OCI-LY3 (cell line): Measurements from ENCODE around the gene CEP41.

Experiments used
- H2AFZ ChIP-seq: fragments of 200-600, 300-600 bp; shearing (Covaris generic); 2 replicates; pipeline ENCODE4 v1.6.0; 2014; ENCODE audit warnings: antibody characterized with exemption, low read depth, low read length
- H3K27ac ChIP-seq: fragments of 200-600, 300-600 bp; sonication (generic); 2 replicates; pipeline ENCODE4 v1.5.1; 2014; ENCODE audit warnings: mild to moderate bottlenecking, low read length, moderate library complexity, mixed read lengths
- H3K27me3 ChIP-seq: fragments of 200-600, 300-600 bp; sonication (generic); 2 replicates; pipeline ENCODE4 v1.6.1; 2014; ENCODE audit warnings: low read depth, low read length, mixed read lengths
- H3K36me3 ChIP-seq: fragments of 200-600, 300-600 bp; sonication (generic); replicated peaks from 2 replicates; pipeline ENCODE3; 2014; ENCODE audit warnings: low read depth, low read length, mixed read lengths
- H3K4me1 ChIP-seq: fragments of 300-600, 200-600 bp; sonication (generic); 2 replicates; pipeline ENCODE4 v1.6.1; 2014; ENCODE audit warnings: low read length, mixed read lengths
- H3K4me2 ChIP-seq: fragments of 200-600, 300-600 bp; sonication (generic); 2 replicates; pipeline ENCODE4 v1.6.1; 2014; ENCODE audit warnings: low read length, mixed read lengths
- H3K4me3 ChIP-seq: fragments of 300-600, 200-600 bp; sonication (generic); 2 replicates; pipeline ENCODE4 v1.5.1; 2014; ENCODE audit warnings: antibody characterized with exemption, mild to moderate bottlenecking, low read length, moderate library complexity
- H3K79me2 ChIP-seq: fragments of 300-600, 200-600 bp; shearing (Covaris generic); 2 replicates; pipeline ENCODE4 v1.6.1; 2014; ENCODE audit warnings: mild to moderate bottlenecking, low read length, mixed read lengths
- H3K9ac ChIP-seq: fragments of 300-600, 200-600 bp; shearing (Covaris generic); 2 replicates; pipeline ENCODE4 v1.6.0; 2014; ENCODE audit warnings: mild to moderate bottlenecking, low read length, moderate library complexity
- H3K9me3 ChIP-seq: fragments of 200-600, 300-600 bp; shearing (Covaris generic); 2 replicates; pipeline ENCODE4 v1.6.1; 2014; ENCODE audit warnings: low read length, mixed read lengths; ENCODE audit not compliant: insufficient read depth
- H4K20me1 ChIP-seq: fragments of 200-600, 300-600 bp; sonication (generic); 2 replicates; pipeline ENCODE4 v1.6.1; 2016; ENCODE audit warnings: low read length, mixed read lengths; ENCODE audit not compliant: insufficient read depth
- EZH2phosphoT487 ChIP-seq: fragments of 200-600 bp; shearing (Covaris generic); IDR thresholded peaks from 2 replicates; pipeline ENCODE4 v1.6.1; 2018; ENCODE audit warnings: antibody characterized with exemption, mixed run types, low read depth
- TF ChIP-seq, protein P1 (sequence below): fragments of 200-600, 300-600 bp; sonication (generic); IDR thresholded peaks from 2 replicates; pipeline ENCODE4 v1.5.1; 2014; ENCODE audit warnings: antibody characterized with exemption, low read length, low read depth

Gene CEP41

GRCh38 chr7:130386876-130387275, 53.9 kb downstream of the CEP41 start:
- Histone ChIP-seq H4K20me1 (no peaks in the 10 kb centered on the region), H3K36me3 (no peaks in the 10 kb centered on the region), H2AFZ (no peak overlapping the region), H3K9me3 (no peaks in the 10 kb centered on the region), H3K9ac (no peak overlapping the region), H3K4me3 (no peak overlapping the region), H3K4me1 (no peaks in the 10 kb centered on the region), H3K27ac (no peak overlapping the region), H3K4me2 (no peak overlapping the region), H3K79me2 (no peaks in the 10 kb centered on the region), H3K27me3 (no peaks in the 10 kb centered on the region)
- TF ChIP-seq, protein P1, sequence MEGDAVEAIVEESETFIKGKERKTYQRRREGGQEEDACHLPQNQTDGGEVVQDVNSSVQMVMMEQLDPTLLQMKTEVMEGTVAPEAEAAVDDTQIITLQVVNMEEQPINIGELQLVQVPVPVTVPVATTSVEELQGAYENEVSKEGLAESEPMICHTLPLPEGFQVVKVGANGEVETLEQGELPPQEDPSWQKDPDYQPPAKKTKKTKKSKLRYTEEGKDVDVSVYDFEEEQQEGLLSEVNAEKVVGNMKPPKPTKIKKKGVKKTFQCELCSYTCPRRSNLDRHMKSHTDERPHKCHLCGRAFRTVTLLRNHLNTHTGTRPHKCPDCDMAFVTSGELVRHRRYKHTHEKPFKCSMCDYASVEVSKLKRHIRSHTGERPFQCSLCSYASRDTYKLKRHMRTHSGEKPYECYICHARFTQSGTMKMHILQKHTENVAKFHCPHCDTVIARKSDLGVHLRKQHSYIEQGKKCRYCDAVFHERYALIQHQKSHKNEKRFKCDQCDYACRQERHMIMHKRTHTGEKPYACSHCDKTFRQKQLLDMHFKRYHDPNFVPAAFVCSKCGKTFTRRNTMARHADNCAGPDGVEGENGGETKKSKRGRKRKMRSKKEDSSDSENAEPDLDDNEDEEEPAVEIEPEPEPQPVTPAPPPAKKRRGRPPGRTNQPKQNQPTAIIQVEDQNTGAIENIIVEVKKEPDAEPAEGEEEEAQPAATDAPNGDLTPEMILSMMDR = no peak
- no peak for TF ChIP-seq EZH2phosphoT487

GRCh38 chr7:130385600-130386066, 55.2 kb downstream of the CEP41 start:
- Histone ChIP-seq H3K4me2 (no peak overlapping the region), H3K36me3 (no peaks in the 10 kb centered on the region), H3K27me3 (no peaks in the 10 kb centered on the region), H3K79me2 (no peaks in the 10 kb centered on the region), H3K27ac (no peak overlapping the region), H3K9ac (no peak overlapping the region), H4K20me1 (no peaks in the 10 kb centered on the region), H2AFZ (no peak overlapping the region), H3K4me1 (no peaks in the 10 kb centered on the region), H3K4me3 (no peak overlapping the region), H3K9me3 (no peaks in the 10 kb centered on the region)
- TF ChIP-seq, protein P1 = no peak
- TF ChIP-seq EZH2phosphoT487 = no peak

DNA sequence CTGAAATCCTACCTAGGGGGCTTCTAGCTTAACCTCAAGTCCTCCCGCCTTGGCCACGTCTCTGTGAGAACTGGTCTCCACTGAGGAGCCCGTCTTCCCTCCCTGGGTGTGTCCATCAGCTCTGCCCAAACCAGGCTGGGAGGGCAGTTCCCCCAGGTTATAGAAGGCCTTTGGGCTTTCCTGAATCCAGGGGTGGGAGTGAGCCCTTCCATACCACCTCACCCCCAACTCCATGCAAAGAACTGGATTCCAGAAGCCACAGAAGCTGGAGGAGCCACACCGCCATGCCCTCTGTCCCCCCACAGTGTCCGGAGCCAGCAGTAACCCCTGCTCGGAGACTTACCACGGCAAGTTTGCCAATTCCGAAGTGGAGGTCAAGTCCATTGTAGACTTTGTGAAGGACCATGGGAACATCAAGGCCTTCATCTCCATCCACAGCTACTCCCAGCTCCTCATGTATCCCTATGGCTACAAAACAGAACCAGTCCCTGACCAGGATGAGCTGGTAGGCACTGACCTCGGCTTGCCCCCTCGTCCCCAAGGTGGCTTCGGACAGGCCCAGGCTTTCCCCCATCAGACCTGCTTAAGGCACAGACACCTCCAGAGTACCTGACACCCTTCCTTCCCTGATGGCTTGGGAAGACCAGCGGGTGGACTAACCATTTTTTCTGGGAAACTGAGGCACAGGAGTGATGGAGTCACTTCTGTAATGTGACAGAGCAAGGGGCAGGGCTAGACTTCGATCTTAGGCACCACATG, 55.8 kb downstream of the CEP41 start:
- Histone ChIP-seq H4K20me1 (no peaks in the 10 kb centered on the region), H2AFZ (no peak overlapping the region), H3K9me3 (no peaks in the 10 kb centered on the region), H3K4me2 (no peak overlapping the region), H3K4me1 (no peaks in the 10 kb centered on the region), H3K9ac (no peak overlapping the region), H3K36me3 (no peaks in the 10 kb centered on the region), H3K27me3 (no peaks in the 10 kb centered on the region), H3K27ac (no peak overlapping the region), H3K4me3 (no peak overlapping the region), H3K79me2 (no peaks in the 10 kb centered on the region)
- TF ChIP-seq, protein P1 = no peak
- TF ChIP-seq EZH2phosphoT487 = no peak

DNA sequence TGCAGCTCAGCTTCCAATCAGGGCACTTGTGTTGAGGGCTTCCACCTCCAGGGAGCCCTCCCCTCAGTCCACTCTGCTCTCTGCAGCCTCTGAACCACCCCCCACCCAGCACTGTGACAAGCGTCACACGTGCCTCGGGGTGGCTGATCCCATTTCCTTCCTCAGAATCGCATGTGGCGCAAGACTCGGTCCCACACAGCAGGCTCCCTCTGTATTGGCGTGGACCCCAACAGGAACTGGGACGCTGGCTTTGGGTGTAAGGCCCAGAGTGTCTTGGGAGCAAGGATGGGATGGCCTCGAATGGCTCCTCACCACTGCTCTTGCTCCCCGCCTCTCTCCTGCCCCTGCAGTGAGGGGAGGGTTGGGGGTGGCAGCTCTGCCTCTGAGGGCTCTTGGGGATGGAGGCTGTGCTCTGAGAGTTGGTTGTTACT, 56.4 kb downstream of the CEP41 start:
- Histone ChIP-seq H2AFZ (no peak overlapping the region), H3K36me3 (no peaks in the 10 kb centered on the region), H3K4me2 (no peak overlapping the region), H3K79me2 (no peaks in the 10 kb centered on the region), H3K4me3 (no peak overlapping the region), H4K20me1 (no peaks in the 10 kb centered on the region), H3K27ac (no peak overlapping the region), H3K27me3 (no peaks in the 10 kb centered on the region), H3K4me1 (no peaks in the 10 kb centered on the region), H3K9me3 (no peaks in the 10 kb centered on the region), H3K9ac (no peak overlapping the region)
- no peak for TF ChIP-seq EZH2phosphoT487
- TF ChIP-seq, protein P1 = no peak
